ENCODE results near the gene GALNS. TPM values are rescaled to one million over a fixed set of nuclear protein-coding genes. Genes with fewer than 3 reads are reported as not detected.
A peak's percentile ranks its signal among the peaks of the same experiment; 100 is the strongest.

The GALNS gene
- total and polyA plus RNA-seq, 11 donors: 10.7 to 22.7 (median 14.1) TPM

DNA sequence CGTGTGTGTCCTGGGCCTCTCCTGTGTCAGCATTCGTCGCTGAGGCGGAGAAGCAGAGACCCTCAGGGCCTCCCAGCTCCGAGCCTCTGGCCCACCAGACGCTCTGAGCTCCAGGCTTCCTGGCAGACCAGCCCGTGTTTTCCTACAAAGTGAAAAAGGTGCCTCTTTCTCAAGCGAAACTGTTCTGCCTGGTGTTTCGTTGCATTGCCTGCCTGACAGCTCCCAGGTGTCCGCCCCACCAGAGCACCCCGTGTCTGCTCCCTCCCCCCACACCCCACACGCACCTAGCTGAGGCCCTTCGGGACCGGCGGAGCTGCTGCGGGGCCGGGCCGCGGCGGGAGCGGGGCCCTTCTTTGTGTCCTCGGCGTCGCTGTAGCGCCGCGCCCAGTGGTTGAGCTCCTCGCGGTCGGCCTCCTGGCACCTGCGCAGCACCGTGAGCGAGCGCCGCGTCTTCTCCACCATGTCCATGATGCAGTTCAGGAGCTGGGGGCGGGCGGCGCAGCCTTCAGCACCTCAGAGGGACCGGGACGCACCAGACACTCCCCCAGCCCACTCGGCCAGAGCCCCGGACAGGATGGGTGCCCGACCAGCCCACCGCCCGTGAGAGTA is 24.4 kb upstream of the GALNS start:
- DNase-seq: no peak
- Histone ChIP-seq H3K27me3 (peaks cover 0 to 11% (median 0%) of the 10 kb centered on the region in 9 donors), H3K27ac (no peak overlapping the region), H3K36me3 (peaks cover 0 to 74% (median 50%) of the 10 kb centered on the region in 9 donors), H3K4me3 (no peak overlapping the region), H3K9me3 (no peaks in the 10 kb centered on the region), H3K4me1 (peaks cover 0 to 23% (median 4%) of the 10 kb centered on the region in 12 donors)
- TF ChIP-seq POLR2A (IDR thresholded peaks at IDR 0.05) (no peak), CTCF (IDR thresholded peaks at IDR 0.05) (no peak)
- WGBS, 4 donors: 56 to 84% (median 58%) methylated on average over 24 to 46 of the region's 46 CpGs
- ATAC-seq: peak in 1 of 4 donors; percentile 13
- intact Hi-C loops (cut with DNase I): no loop called here

GRCh38 chr16:88880226-88881006 is 23.7 kb upstream of the GALNS start:
- WGBS, 4 donors: 70 to 79% (median 73%) methylated on average over 27 to 36 of the region's 36 CpGs
- peaks cover 0 to 73% (median 43%) of the 10 kb centered on the region in 9 donors for H3K36me3 ChIP-seq
- no peaks in the 10 kb centered on the region for H3K9me3 ChIP-seq
- H3K27ac ChIP-seq: no peak overlapping the region
- ATAC-seq (no peak), DNase-seq (no peak)
- H3K4me1 ChIP-seq: peaks cover 0 to 16% (median 0%) of the 10 kb centered on the region in 12 donors
- H3K27me3 ChIP-seq: peaks cover 0 to 11% (median 0%) of the 10 kb centered on the region in 9 donors
- no peak overlapping the region for H3K4me3 ChIP-seq
- no peak for TF ChIP-seq CTCF (IDR thresholded peaks at IDR 0.05)
- no peak for TF ChIP-seq POLR2A (IDR thresholded peaks at IDR 0.05)
- intact Hi-C loops (cut with DNase I): no loop called here

DNA sequence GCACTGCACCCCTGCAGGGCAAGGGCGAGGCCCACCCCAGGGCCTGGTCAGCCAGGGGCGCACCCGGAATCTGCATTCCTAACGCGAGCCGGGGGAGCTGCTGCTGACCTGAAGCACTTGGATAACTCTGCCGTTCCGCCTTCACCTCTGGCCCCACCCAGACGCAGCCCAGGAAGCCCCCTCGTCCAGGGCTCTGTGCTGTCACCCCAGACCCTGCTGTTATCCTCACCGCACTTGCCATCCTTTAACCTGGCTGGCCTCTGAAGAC is 23.0 kb upstream of the GALNS start:
- TF ChIP-seq CTCF (IDR thresholded peaks at IDR 0.05): no peak
- TF ChIP-seq POLR2A (IDR thresholded peaks at IDR 0.05): no peak
- Histone ChIP-seq H3K36me3 (peaks cover 0 to 66% (median 36%) of the 10 kb centered on the region in 9 donors), H3K4me1 (peaks cover 0 to 15% (median 0%) of the 10 kb centered on the region in 12 donors), H3K27me3 (peaks cover 0 to 11% (median 0%) of the 10 kb centered on the region in 9 donors), H3K27ac (no peak overlapping the region), H3K9me3 (no peaks in the 10 kb centered on the region), H3K4me3 (no peak overlapping the region)
- ATAC-seq: no peak
- intact Hi-C loops (cut with DNase I): no loop called here
- WGBS, 4 donors: 74 to 82% (median 78%) methylated on average over 11 of the region's 11 CpGs
- DNase-seq: no peak

- TF ChIP-seq CTCF (IDR thresholded peaks at IDR 0.05) (no peak), POLR2A (IDR thresholded peaks at IDR 0.05) (no peak)
- no peak overlapping the region for H3K4me3 ChIP-seq
- peaks cover 0 to 15% (median 0%) of the 10 kb centered on the region in 12 donors for H3K4me1 ChIP-seq
- no peaks in the 10 kb centered on the region for H3K9me3 ChIP-seq
- peaks cover 0 to 11% (median 0%) of the 10 kb centered on the region in 9 donors for H3K27me3 ChIP-seq
- no peak overlapping the region for H3K27ac ChIP-seq
- ATAC-seq: no peak
- DNase-seq: no peak
- H3K36me3 ChIP-seq: peaks cover 0 to 60% (median 30%) of the 10 kb centered on the region in 9 donors
- intact Hi-C loops (cut with DNase I): no loop called here
- WGBS, 4 donors: 89 to 92% (median 90%) methylated on average over 29 to 45 of the region's 45 CpGs
Observed at GRCh38 chr16:88878967-88879787, 22.4 kb upstream of the GALNS start.

Measured in heart left ventricle (tissue), 16 donors.